ENCODE measurements around the gene FBXO3. TPM values are rescaled to one million over a fixed set of nuclear protein-coding genes. Genes with fewer than 3 reads are reported as not detected.

The FBXO3 gene
- total and polyA plus RNA-seq, 2 of the 13 experiments (the other 11 are each of a cell fraction or from before 2014, with no cell fraction given), result 20.4 to 27.6 TPM

- H2AFZ ChIP-seq (ENCODE audit: low read length), result no peak overlapping the region
- intact Hi-C loops (cut with micrococcal nuclease; ENCODE audit: unreplicated experiment) (loop anchor here (1.0 to 10.0 kb wide), 2 partner anchors 43 to 428 kb away; no protein-coding TSS in a partner anchor), in situ Hi-C loops (cut with HindIII; ENCODE audit: extremely low pct_ligation_motif_present, low pct_unique_long_range_greater_than_20kb) (no loop called here)
- ATAC-seq, result no peak
- H3K9ac ChIP-seq (ENCODE audit: insufficient read depth, low read depth, low read length), result no peak overlapping the region
- no peak overlapping the region for H3K4me3 ChIP-seq (replicated peaks in 1 of 3; ENCODE audit: insufficient read depth in 1 of 3, low read depth in 2 of 3, low read length in 3 of 3)
- WGBS (ENCODE audit: low lambda C conversion rate), result 95% methylated on average over 5 of the region's 5 CpGs
- H3K27me3 ChIP-seq (ENCODE audit: control insufficient read depth in 1 of 2, insufficient read depth in 2 of 2, low read length in 2 of 2), result no peaks in the 10 kb centered on the region
- POLR2A ChIA-PET, result interaction anchor here (1.0 to 4.5 kb wide), 3 partner anchors 8 to 567 kb away, joined by 3 to 81 read pairs (median 21); partner anchors contain the start of genes C11orf91 and CD59
- no peak for FAIRE-seq
- H3K4me1 ChIP-seq (ENCODE audit: insufficient read depth, low read length), result peaks cover 70% of the 10 kb centered on the region
- no peak for DNase-seq (ENCODE audit: low spot score)
- H3K9me3 ChIP-seq (ENCODE audit: low read length), result no peaks in the 10 kb centered on the region
- CTCF ChIA-PET (ENCODE audit: low intra/inter-chr PET ratio, low total read pairs), result no interaction called here
- H3K27ac ChIP-seq (ENCODE audit: extremely low read length, insufficient read depth, low read length), result no peak overlapping the region
- H3K4me2 ChIP-seq (ENCODE audit: low read depth, low read length), result no peak overlapping the region
- no peaks in the 10 kb centered on the region for H4K20me1 ChIP-seq (ENCODE audit: insufficient read depth, low read length)
- no TSS peak for BruUV-seq (replicated peaks)
- no peaks in the 10 kb centered on the region for H3K79me2 ChIP-seq (ENCODE audit: insufficient read depth, low read length)
- TF ChIP-seq DPF2 (CRISPR knock-in tag; IDR thresholded peaks at IDR 0.05; ENCODE audit: borderline replicate concordance, low read depth) (no peak), SNAPC5 (CRISPR knock-in tag; IDR thresholded peaks at IDR 0.05; ENCODE audit: borderline replicate concordance) (no peak), KDM3A (CRISPR knock-in tag; IDR thresholded peaks at IDR 0.05; ENCODE audit: low read depth) (no peak), KAT2B (IDR thresholded peaks at IDR 0.05; ENCODE audit: borderline replicate concordance, low read depth, low read length) (no peak), POLR2G (IDR thresholded peaks at IDR 0.05; ENCODE audit: low read depth, low read length) (no peak), SMAD1 (CRISPR knock-in tag; IDR thresholded peaks at IDR 0.05; ENCODE audit: borderline replicate concordance, low read depth) (no peak), ZNF710 (CRISPR knock-in tag; IDR thresholded peaks at IDR 0.05; ENCODE audit: borderline replicate concordance) (no peak), NR2F6 (IDR thresholded peaks at IDR 0.05) (no peak), NR2F6 (CRISPR knock-in tag; IDR thresholded peaks at IDR 0.05) (no peak), ZBTB43 (CRISPR knock-in tag; conservative IDR thresholded peaks at IDR 0.05) (no peak), ZNF737 (CRISPR knock-in tag; IDR thresholded peaks at IDR 0.05; ENCODE audit: borderline replicate concordance) (no peak), MTF2 (CRISPR knock-in tag; IDR thresholded peaks at IDR 0.05; ENCODE audit: borderline replicate concordance) (no peak), EED (CRISPR knock-in tag; IDR thresholded peaks at IDR 0.05) (no peak), TSC22D2 (CRISPR knock-in tag; IDR thresholded peaks at IDR 0.05; ENCODE audit: borderline replicate concordance) (no peak), DBP (CRISPR knock-in tag; IDR thresholded peaks at IDR 0.05; ENCODE audit: not compliant biosample characterization) (no peak), RNF219 (CRISPR knock-in tag; IDR thresholded peaks at IDR 0.05) (no peak), HOXA9 (CRISPR knock-in tag; IDR thresholded peaks at IDR 0.05; ENCODE audit: borderline replicate concordance) (no peak), ZNF557 (CRISPR knock-in tag; IDR thresholded peaks at IDR 0.05) (no peak), ZKSCAN8 (CRISPR knock-in tag; IDR thresholded peaks at IDR 0.05; ENCODE audit: borderline replicate concordance) (no peak), ZNF205 (CRISPR knock-in tag; IDR thresholded peaks at IDR 0.05) (no peak)
- no peaks in the 10 kb centered on the region for H3K36me3 ChIP-seq (replicated peaks in 1 of 2; ENCODE audit: control insufficient read depth in 1 of 2, insufficient read depth in 2 of 2, low read length in 2 of 2)
These were observed 81.8 kb downstream of the FBXO3 start for GRCh38 chr11:33692541-33692940.

Measured in HepG2 (cell line).